ENCODE measurements around the gene GID8.
"Not testable (repeated sequence)": the region's sequence is repeated elsewhere in the genome, so short reads cannot be mapped to it uniquely, and the experiment has no call there.

GID8 gene

DNA sequence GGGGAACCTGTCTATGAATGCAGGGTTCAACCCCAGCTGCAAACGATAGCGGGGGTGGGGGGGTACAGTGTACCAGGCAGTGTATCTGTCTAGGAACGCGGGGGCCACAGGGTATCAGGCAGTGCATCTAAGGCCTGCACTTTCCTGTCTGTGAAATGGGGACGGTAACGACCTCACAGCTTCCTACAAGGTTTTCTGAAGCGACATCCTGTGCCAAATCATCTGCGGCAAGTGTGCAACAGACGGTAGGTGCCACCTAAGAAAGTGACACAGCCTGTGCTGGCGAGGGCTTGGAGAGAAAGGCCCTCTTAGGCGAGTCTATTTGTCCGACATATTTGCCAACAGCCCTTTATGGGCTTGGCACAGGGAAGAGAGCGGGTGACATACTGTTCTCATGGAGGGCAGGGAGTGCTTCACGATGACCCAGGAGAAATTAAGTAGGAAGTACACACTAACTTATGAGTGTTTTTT, 15.5 kb upstream of the GID8 start:
- no peak for DNase-seq (ENCODE audit: low read depth)

DNA sequence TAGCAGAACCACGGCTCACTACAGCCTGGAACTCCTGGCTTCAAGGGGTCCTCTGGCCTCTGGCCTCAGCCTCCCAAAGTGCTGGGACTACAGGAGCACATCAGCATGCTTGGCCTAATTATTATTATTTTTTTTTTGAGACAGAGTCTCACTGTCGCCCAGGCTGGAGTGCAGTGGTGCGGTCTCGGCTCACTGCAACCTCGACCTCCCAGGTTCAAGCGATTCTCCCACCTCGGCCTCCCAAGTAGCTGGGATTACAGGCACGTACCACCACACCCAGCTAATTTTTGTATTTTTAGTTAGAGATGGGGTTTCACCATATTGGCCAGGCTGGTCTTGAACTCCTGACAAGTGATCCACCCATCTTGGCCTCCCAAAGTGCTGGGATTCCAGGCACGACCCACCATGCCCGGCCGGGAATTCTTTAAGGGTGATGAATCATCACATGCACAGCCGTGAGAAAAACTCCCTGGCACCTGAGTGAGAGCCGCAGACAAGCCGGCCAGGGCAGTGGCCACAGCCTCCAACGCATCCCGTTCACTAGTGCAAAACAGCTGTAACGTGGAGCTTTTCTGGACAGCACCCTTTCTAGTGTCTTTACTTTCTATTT, 14.8 kb upstream of the GID8 start:
- DNase-seq (ENCODE audit: low read depth), result not testable (repeated sequence)

- no peak for DNase-seq (ENCODE audit: low read depth)
These were observed 14.1 kb upstream of the GID8 start for GRCh38 chr20:62923669-62924441.

GRCh38 chr20:62924442-62925075, 13.4 kb upstream of the GID8 start:
- DNase-seq (ENCODE audit: low read depth), result no peak

- DNase-seq (ENCODE audit: low read depth), result no peak
These were observed 12.9 kb upstream of the GID8 start for GRCh38 chr20:62925076-62925419.

GRCh38 chr20:62925420-62926228, 12.3 kb upstream of the GID8 start:
- DNase-seq (ENCODE audit: low read depth), result no peak

- DNase-seq (ENCODE audit: low read depth), result peak; percentile 89
These were observed 11.5 kb upstream of the GID8 start, which contains the start of gene DIDO1 for GRCh38 chr20:62926229-62927127. DIDO1 (minus strand) TSS chr20:62926505.

GRCh38 chr20:62927128-62927705, 10.7 kb upstream of the GID8 start:
- DNase-seq (ENCODE audit: low read depth), result no peak

- no peak for DNase-seq (ENCODE audit: low read depth)
These were observed 9.6 kb upstream of the GID8 start for GRCh38 chr20:62928246-62928939.

- no peak for DNase-seq (ENCODE audit: low read depth)
These were observed 8.9 kb upstream of the GID8 start for GRCh38 chr20:62929051-62929538.

- DNase-seq (ENCODE audit: low read depth), result no peak
These were observed 6.5 kb upstream of the GID8 start for GRCh38 chr20:62931464-62931863.

GRCh38 chr20:62933966-62934365, 4.0 kb upstream of the GID8 start:
- no peak for DNase-seq (ENCODE audit: low read depth)

GRCh38 chr20:62935204-62935967, 2.6 kb upstream of the GID8 start:
- no peak for DNase-seq (ENCODE audit: low read depth)

- no peak for DNase-seq (ENCODE audit: low read depth)
These were observed 1.9 kb upstream of the GID8 start for GRCh38 chr20:62935968-62936585.

GRCh38 chr20:62937268-62938104, 461 bp upstream of the GID8 start:
- DNase-seq (ENCODE audit: low read depth), result peak; percentile 96

- no peak for DNase-seq (ENCODE audit: low read depth)
These were observed 2.9 kb downstream of the GID8 start for GRCh38 chr20:62940875-62941274.

DNA sequence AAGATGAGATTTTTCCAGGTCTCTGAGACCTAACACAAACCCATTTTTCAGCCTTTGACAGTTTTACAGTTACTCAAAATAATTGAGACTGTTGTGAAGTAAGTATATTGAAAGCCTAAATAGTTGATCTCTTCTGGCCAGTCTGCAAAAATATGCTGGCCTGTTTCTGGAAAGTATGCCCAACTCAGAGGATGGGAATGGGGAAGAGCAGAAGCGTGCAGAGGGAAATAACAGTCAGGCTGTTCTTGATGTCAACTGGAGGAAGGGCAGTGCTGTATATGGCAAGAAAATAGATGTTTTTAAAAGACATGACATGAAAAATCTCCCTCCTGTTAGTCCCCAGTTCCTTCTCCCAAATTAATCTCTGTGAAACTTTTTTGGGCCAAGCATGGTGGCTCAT, 3.8 kb downstream of the GID8 start:
- DNase-seq (ENCODE audit: low read depth), result no peak

- no peak for DNase-seq (ENCODE audit: low read depth)
These were observed 4.5 kb downstream of the GID8 start for GRCh38 chr20:62942456-62942855.

All from activated T-cell treated with anti-CD3 and anti-CD28 coated beads for 24 hours (primary cell).